Fibroblast of lung (primary cell): ENCODE results near the gene SHFL.

Experiments
- CTCF ChIP-seq, 2 donors: IDR thresholded peaks in 1 of 2; conservative IDR thresholded peaks in 1 of 2; 1 replicate in 1 of 2; 2 replicates in 1 of 2; pipeline ENCODE4 v1.5.1; 2011 to 2012; ENCODE audit warnings: low read length in 2 of 2, control low read depth in 1 of 2, inconsistent platforms in 1 of 2, low read depth in 1 of 2, mild to moderate bottlenecking in 1 of 2
- EZH2 ChIP-seq: IDR thresholded peaks from 2 replicates; pipeline ENCODE4 v1.5.1; 2012; ENCODE audit warnings: low read length, control low read depth, mild to moderate bottlenecking; ENCODE audit errors: missing control alignments

GRCh38 chr19:10076535-10076934, 9.6 kb upstream of the SHFL start:
- TF ChIP-seq CTCF (conservative IDR thresholded peaks at IDR 0.05 in 1 of 2, IDR thresholded peaks at IDR 0.05 in 1 of 2; ENCODE audit: low read depth in 1 of 2, low read length in 2 of 2), result no peak
- TF ChIP-seq EZH2, result no peak
